SK-N-SH treated with all-trans-retinoic acid at 6 μM for 48 hours (cell line): Measurements from ENCODE around the gene CLDN4.

ENCODE experiments used
- ATAC-seq: fragments of 200-7000 bp; cut with Tn5 transposase; 3 replicates; pipeline ENCODE4 v1.9.1; 2020; ENCODE audit warnings: mild to moderate bottlenecking, moderate library complexity
- ARNTL ChIP-seq: fragments of 450-650 bp; formaldehyde crosslinking; IDR thresholded peaks from 2 replicates; pipeline ENCODE4 v1.5.0; 2020; ENCODE audit warnings: low read depth, mild to moderate bottlenecking, moderate library complexity, borderline replicate concordance
- BACH2 ChIP-seq: fragments of 250-450 bp; sonication (Bioruptor Pico); IDR thresholded peaks from 2 replicates; pipeline ENCODE4 v1.9.0; 2021; ENCODE audit warnings: mild to moderate bottlenecking, borderline replicate concordance
- CREB5 ChIP-seq: fragments of 250-450 bp; sonication (Bioruptor Pico); IDR thresholded peaks from 2 replicates; pipeline ENCODE4 v1.5.1; 2020; ENCODE audit warnings: low read depth, mild to moderate bottlenecking, moderate library complexity
- ESRRG ChIP-seq: fragments of 250-450 bp; sonication (Bioruptor Pico); IDR thresholded peaks from 2 replicates; pipeline ENCODE4 v1.6.1; 2021; ENCODE audit warnings: mild to moderate bottlenecking
- GLIS3 ChIP-seq: fragments of 250-450 bp; sonication (Bioruptor Pico); IDR thresholded peaks from 2 replicates; pipeline ENCODE4 v1.5.0; 2020; ENCODE audit warnings: mild to moderate bottlenecking, moderate library complexity
- ISL1 ChIP-seq: fragments of 250-450 bp; sonication (Bioruptor Pico); IDR thresholded peaks from 2 replicates; pipeline ENCODE4 v2.1.2; 2022; ENCODE audit warnings: mild to moderate bottlenecking, moderate library complexity
- PPARA ChIP-seq: fragments of 250-450 bp; sonication (Bioruptor Pico); IDR thresholded peaks from 2 replicates; pipeline ENCODE4 v1.5.0; 2020; ENCODE audit warnings: mild to moderate bottlenecking, borderline replicate concordance
- RARB ChIP-seq: fragments of 250-450 bp; sonication (Bioruptor Pico); IDR thresholded peaks from 2 replicates; pipeline ENCODE4 v1.8.0; 2021; ENCODE audit warnings: mild to moderate bottlenecking, moderate library complexity
- SNAI2 ChIP-seq: fragments of 250-450 bp; sonication (Bioruptor Pico); IDR thresholded peaks from 2 replicates; pipeline ENCODE4 v1.5.0; 2020; ENCODE audit warnings: mild to moderate bottlenecking, moderate library complexity
- TCF4 ChIP-seq: fragments of 250-450 bp; sonication (Bioruptor Pico); IDR thresholded peaks from 2 replicates; pipeline ENCODE4 v1.8.0; 2021; ENCODE audit warnings: mild to moderate bottlenecking, moderate library complexity, borderline replicate concordance
- TOX ChIP-seq: fragments of 250-450 bp; sonication (Bioruptor Pico); IDR thresholded peaks from 2 replicates; pipeline ENCODE4 v1.8.0; 2021; ENCODE audit warnings: mild to moderate bottlenecking, moderate library complexity, borderline replicate concordance
- ZFP3 ChIP-seq: fragments of 250-450 bp; sonication (Bioruptor Pico); IDR thresholded peaks from 2 replicates; pipeline ENCODE4 v1.5.0; 2020; ENCODE audit warnings: mild to moderate bottlenecking, moderate library complexity
- ZFP30 ChIP-seq: fragments of 450-650 bp; formaldehyde crosslinking; IDR thresholded peaks from 2 replicates; pipeline ENCODE4 v1.5.0; 2022; ENCODE audit warnings: mild to moderate bottlenecking, moderate library complexity
- ZNF565 ChIP-seq: fragments of 450-650 bp; formaldehyde crosslinking; conservative IDR thresholded peaks from 2 replicates; pipeline ENCODE4 v1.5.0; 2020; ENCODE audit warnings: low read depth, mild to moderate bottlenecking, moderate library complexity
- ZNF8 ChIP-seq: fragments of 450-650 bp; formaldehyde crosslinking; IDR thresholded peaks from 2 replicates; pipeline ENCODE4 v1.5.0; 2020; ENCODE audit warnings: mild to moderate bottlenecking, moderate library complexity
- TF ChIP-seq, protein P1 (sequence below): fragments of 250-450 bp; sonication (Bioruptor Pico); IDR thresholded peaks from 2 replicates; pipeline ENCODE4 v1.5.0; 2020; ENCODE audit warnings: mild to moderate bottlenecking, moderate library complexity
- TF ChIP-seq, protein P2 (sequence below): fragments of 250-450 bp; sonication (Bioruptor Pico); IDR thresholded peaks from 2 replicates; pipeline ENCODE4 v1.5.1; 2021; ENCODE audit warnings: mild to moderate bottlenecking, moderate library complexity
- TF ChIP-seq, protein P3 (sequence below): fragments of 250-450 bp; sonication (Bioruptor Pico); IDR thresholded peaks from 2 replicates; pipeline ENCODE4 v1.8.0; 2021; ENCODE audit warnings: low read depth, mild to moderate bottlenecking, moderate library complexity, borderline replicate concordance
- TF ChIP-seq, protein P4 (sequence below): fragments of 250-450 bp; sonication (Bioruptor Pico); IDR thresholded peaks from 2 replicates; pipeline ENCODE4 v1.8.0; 2020; ENCODE audit warnings: mild to moderate bottlenecking, moderate library complexity, borderline replicate concordance

The CLDN4 gene

DNA sequence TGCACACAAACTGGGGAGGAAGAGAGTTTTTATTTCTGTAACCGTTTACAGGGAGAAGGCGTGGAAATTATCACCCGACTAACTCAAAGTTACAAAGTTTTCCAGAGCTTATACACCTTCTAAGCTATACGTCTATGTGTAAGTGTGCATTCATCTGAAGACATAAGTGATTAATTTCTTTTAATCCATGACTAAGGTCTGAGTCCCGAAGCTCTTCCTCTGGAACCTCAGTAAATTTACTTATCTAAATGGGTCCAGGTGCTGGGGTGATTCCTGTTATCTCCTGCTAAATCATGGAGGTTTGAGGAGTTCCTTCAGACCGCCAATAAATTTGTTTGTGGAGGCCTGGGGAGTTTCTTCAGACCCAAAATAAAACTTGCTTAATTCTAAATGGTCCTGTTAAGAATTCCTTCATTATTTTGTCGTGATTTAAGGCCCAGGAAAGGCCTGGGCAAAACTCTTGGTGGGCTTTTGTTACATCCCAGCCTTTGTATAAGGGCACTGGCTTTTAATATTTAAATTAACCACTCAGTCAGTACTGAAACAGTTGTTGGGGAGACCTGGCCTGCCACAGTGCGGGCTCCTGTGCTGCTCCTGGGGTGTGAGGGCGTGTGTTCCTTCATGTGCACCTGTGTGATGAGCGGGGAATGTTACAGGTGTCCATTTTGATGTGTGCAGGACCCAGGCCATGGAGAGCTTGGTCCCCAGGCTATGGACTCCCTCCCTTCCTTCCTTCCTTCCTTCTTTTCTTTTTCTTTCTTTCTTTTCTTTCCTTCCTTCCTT is 17.3 kb downstream of the CLDN4 start:
- TF ChIP-seq, protein P1, sequence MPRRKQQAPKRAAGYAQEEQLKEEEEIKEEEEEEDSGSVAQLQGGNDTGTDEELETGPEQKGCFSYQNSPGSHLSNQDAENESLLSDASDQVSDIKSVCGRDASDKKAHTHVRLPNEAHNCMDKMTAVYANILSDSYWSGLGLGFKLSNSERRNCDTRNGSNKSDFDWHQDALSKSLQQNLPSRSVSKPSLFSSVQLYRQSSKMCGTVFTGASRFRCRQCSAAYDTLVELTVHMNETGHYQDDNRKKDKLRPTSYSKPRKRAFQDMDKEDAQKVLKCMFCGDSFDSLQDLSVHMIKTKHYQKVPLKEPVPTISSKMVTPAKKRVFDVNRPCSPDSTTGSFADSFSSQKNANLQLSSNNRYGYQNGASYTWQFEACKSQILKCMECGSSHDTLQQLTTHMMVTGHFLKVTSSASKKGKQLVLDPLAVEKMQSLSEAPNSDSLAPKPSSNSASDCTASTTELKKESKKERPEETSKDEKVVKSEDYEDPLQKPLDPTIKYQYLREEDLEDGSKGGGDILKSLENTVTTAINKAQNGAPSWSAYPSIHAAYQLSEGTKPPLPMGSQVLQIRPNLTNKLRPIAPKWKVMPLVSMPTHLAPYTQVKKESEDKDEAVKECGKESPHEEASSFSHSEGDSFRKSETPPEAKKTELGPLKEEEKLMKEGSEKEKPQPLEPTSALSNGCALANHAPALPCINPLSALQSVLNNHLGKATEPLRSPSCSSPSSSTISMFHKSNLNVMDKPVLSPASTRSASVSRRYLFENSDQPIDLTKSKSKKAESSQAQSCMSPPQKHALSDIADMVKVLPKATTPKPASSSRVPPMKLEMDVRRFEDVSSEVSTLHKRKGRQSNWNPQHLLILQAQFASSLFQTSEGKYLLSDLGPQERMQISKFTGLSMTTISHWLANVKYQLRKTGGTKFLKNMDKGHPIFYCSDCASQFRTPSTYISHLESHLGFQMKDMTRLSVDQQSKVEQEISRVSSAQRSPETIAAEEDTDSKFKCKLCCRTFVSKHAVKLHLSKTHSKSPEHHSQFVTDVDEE (CRISPR knock-in tag), result no peak
- TF ChIP-seq ESRRG (CRISPR knock-in tag) (no peak), ZNF565 (no peak), SNAI2 (no peak)
- TF ChIP-seq, protein P2, sequence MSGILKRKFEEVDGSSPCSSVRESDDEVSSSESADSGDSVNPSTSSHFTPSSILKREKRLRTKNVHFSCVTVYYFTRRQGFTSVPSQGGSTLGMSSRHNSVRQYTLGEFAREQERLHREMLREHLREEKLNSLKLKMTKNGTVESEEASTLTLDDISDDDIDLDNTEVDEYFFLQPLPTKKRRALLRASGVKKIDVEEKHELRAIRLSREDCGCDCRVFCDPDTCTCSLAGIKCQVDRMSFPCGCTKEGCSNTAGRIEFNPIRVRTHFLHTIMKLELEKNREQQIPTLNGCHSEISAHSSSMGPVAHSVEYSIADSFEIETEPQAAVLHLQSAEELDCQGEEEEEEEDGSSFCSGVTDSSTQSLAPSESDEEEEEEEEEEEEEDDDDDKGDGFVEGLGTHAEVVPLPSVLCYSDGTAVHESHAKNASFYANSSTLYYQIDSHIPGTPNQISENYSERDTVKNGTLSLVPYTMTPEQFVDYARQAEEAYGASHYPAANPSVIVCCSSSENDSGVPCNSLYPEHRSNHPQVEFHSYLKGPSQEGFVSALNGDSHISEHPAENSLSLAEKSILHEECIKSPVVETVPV (CRISPR knock-in tag), result no peak
- no peak for ATAC-seq

DNA sequence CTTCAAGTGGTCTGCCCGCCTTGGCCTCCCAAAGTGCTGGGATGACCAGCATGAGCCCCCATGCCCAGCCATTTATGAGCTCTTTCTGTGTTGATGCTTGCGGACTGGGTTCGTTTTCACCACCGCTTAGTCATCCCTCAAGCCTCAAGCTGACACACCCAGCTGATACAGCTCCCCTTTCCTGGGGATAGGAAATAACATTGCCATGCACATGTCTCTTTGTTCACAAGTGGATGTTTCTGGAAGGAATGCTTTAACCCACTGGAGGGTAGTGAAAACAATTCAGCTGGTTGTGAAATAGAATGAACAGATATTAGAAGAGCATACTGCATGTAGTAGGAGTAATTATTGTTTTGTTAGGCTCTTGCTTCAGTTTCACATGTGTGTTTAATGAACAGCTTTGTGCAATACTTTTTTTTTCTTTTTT is 20.0 kb downstream of the CLDN4 start:
- peak; percentile 76 for ATAC-seq

DNA sequence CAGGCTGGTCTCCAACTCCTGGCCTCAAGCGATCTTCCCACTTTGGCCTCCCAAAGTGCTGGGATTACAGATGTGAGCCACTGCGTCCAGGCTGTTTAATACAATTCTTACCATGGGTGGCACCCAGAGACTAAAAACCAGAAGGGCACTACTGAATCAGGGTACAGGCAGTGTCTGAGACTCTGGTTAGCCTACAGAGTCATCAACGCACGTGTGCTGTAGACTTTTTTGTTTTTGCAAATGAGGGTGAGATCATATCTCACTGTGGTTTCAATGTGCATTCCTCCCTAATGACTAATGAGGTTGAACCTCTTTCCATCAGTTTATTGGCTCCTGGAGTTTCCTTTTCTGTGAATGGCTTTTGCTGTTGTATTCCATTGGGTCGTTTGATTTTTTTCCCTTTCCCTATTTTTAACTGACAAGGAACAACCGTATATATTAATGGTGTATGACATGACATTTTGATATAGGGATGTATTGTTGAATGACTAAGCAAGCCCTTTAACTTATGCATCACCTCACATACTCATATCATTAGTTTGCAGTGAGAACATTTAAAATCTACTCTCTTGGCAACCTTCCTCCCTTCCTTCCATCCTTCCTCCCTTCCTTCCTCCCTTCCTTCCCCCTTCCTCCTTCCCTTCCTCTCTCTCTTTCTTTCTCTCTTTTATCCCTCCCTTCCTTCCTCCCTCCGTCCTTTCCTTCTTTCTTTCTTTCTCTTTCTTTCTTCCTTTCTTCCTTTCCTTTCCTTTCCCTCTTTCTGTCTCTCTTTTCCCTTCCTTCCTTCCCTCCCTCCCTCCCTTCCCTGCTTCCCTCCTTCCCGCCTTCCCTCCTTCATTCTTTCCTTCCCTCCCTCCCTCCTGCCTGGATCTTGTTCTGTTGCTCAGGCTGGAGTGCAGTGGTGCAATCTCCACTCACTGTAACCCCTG is 20.9 kb downstream of the CLDN4 start:
- TF ChIP-seq, protein P3, sequence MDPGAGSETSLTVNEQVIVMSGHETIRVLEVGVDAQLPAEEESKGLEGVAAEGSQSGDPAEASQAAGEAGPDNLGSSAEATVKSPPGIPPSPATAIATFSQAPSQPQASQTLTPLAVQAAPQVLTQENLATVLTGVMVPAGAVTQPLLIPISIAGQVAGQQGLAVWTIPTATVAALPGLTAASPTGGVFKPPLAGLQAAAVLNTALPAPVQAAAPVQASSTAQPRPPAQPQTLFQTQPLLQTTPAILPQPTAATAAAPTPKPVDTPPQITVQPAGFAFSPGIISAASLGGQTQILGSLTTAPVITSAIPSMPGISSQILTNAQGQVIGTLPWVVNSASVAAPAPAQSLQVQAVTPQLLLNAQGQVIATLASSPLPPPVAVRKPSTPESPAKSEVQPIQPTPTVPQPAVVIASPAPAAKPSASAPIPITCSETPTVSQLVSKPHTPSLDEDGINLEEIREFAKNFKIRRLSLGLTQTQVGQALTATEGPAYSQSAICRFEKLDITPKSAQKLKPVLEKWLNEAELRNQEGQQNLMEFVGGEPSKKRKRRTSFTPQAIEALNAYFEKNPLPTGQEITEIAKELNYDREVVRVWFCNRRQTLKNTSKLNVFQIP (CRISPR knock-in tag), result no peak
- TF ChIP-seq CREB5, result peak; percentile 74; the same call in 1 of the 2 replicates
- TF ChIP-seq, all 23 proteins: peak for 1
- ATAC-seq, result peak; percentile 83

More for the DNA sequence above, 20.0 kb downstream of the CLDN4 start:
- TF ChIP-seq ZFP3 (0 out of 2 replicates have a peak, but pooled peaks have one; percentile 27), TCF4 (no peak)

DNA sequence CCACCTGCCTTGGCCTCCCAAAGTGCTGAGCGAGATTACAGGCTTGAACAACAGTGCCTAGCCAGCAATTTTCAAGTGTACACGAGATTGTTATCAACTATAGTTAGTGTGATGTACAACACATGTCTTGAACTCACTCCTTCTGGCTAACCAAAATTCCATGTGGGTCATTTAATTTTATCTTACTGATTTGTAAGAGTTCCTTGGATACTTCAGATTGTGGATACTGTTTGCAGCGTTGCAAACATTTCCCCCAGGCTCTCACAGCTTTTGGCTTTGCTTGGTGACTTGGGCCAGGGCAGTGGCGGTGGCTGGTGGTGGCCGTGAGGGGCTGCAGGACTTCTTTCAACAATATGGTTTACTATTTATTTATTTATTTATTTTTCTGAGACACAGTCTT is 21.7 kb downstream of the CLDN4 start:
- ATAC-seq, result no peak; the same call in 1 of the 3 replicates
- TF ChIP-seq ARNTL (CRISPR knock-in tag), result no peak
- TF ChIP-seq TOX (CRISPR knock-in tag), result no peak
- no peak for TF ChIP-seq GLIS3 (CRISPR knock-in tag)
- no peak for TF ChIP-seq BACH2 (CRISPR knock-in tag)
- no peak for TF ChIP-seq ZFP30 (CRISPR knock-in tag)
- no peak for TF ChIP-seq SNAI2
- TF ChIP-seq ISL1 (CRISPR knock-in tag), result no peak
- no peak for TF ChIP-seq PPARA (CRISPR knock-in tag)
- TF ChIP-seq ZNF8 (CRISPR knock-in tag), result no peak
- TF ChIP-seq, protein P3 (CRISPR knock-in tag), result no peak
- TF ChIP-seq, protein P2 (CRISPR knock-in tag), result no peak
- TF ChIP-seq TCF4, result no peak
- TF ChIP-seq, protein P4, sequence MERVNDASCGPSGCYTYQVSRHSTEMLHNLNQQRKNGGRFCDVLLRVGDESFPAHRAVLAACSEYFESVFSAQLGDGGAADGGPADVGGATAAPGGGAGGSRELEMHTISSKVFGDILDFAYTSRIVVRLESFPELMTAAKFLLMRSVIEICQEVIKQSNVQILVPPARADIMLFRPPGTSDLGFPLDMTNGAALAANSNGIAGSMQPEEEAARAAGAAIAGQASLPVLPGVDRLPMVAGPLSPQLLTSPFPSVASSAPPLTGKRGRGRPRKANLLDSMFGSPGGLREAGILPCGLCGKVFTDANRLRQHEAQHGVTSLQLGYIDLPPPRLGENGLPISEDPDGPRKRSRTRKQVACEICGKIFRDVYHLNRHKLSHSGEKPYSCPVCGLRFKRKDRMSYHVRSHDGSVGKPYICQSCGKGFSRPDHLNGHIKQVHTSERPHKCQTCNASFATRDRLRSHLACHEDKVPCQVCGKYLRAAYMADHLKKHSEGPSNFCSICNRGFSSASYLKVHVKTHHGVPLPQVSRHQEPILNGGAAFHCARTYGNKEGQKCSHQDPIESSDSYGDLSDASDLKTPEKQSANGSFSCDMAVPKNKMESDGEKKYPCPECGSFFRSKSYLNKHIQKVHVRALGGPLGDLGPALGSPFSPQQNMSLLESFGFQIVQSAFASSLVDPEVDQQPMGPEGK (CRISPR knock-in tag), result no peak
- TF ChIP-seq CREB5, result no peak
- no peak for TF ChIP-seq RARB
- TF ChIP-seq ZFP3, result no peak
